ENCODE measurements around the gene ZNF460. TPM values are rescaled to one million over a fixed set of nuclear protein-coding genes. Genes with fewer than 3 reads are reported as not detected.

The ZNF460 gene
- total and polyA plus RNA-seq, 2 of the 4 experiments (the other 2 are of a cell fraction), result 3.6 to 55.2 TPM

GRCh38 chr19:57290970-57291369 is 10.7 kb downstream of the ZNF460 start:
- no peak overlapping the region for H3K4me3 ChIP-seq (ENCODE audit: insufficient read depth, low read depth, low read length)
- dilution Hi-C loops (cut with HindIII; ENCODE audit: low sequenced_read_pairs, unreplicated experiment) (no loop called here), in situ Hi-C loops (cut with MboI; ENCODE audit: low sequenced_read_pairs) (no loop called here), intact Hi-C loops (cut with micrococcal nuclease) (no loop called here)
- H2BK15ac ChIP-seq (ENCODE audit: low read depth, low read length), result no peak overlapping the region
- H3K23ac ChIP-seq (ENCODE audit: low read depth, low read length), result no peak overlapping the region
- peaks cover 66% of the 10 kb centered on the region for H3K36me3 ChIP-seq (ENCODE audit: control insufficient read depth, insufficient read depth, low read length)
- no peak overlapping the region for H2BK20ac ChIP-seq (ENCODE audit: low read depth, low read length)
- no peak overlapping the region for H4K5ac ChIP-seq (ENCODE audit: low read depth, low read length)
- no peak for DNase-seq
- H2AFZ ChIP-seq (replicated peaks; ENCODE audit: low read length, poor library complexity), result no peak overlapping the region
- no peak overlapping the region for H3K18ac ChIP-seq (ENCODE audit: low read depth, low read length)
- H3K4me2 ChIP-seq (ENCODE audit: low read depth, low read length), result no peak overlapping the region
- H3K4ac ChIP-seq (ENCODE audit: low read depth, low read length), result no peak overlapping the region
- no peaks in the 10 kb centered on the region for H3K27me3 ChIP-seq (ENCODE audit: control insufficient read depth, insufficient read depth, low read length)
- H3K9me3 ChIP-seq (ENCODE audit: control insufficient read depth, insufficient read depth, low read length), result peaks cover 25% of the 10 kb centered on the region
- no peaks in the 10 kb centered on the region for H3K4me1 ChIP-seq (ENCODE audit: control insufficient read depth, insufficient read depth, low read length)
- H3K27ac ChIP-seq (ENCODE audit: insufficient read depth, low read length), result no peak overlapping the region
- H2BK5ac ChIP-seq (ENCODE audit: low read depth, low read length, poor library complexity, severe bottlenecking), result no peak overlapping the region
- no peaks in the 10 kb centered on the region for H3K9me1 ChIP-seq (ENCODE audit: insufficient read depth, low read length)
- H2BK120ac ChIP-seq (ENCODE audit: low read depth, low read length), result no peak overlapping the region
- ChIA-PET CTCF (no interaction called here), POLR2A (ENCODE audit: unreplicated experiment) (no interaction called here)
- H3K14ac ChIP-seq (replicated peaks; ENCODE audit: low read depth, low read length), result no peak overlapping the region
- H4K91ac ChIP-seq (ENCODE audit: insufficient read depth, low read depth, low read length), result no peak overlapping the region
- no peak overlapping the region for H4K8ac ChIP-seq (ENCODE audit: low read depth in 2 of 2, low read length in 2 of 2)
- ATAC-seq (ENCODE audit: low read depth), result no peak
- TF ChIP-seq NFE2L2 (IDR thresholded peaks at IDR 0.05; ENCODE audit: low read depth, low read length), result no peak
- no peak for TF ChIP-seq MAZ (IDR thresholded peaks at IDR 0.05; ENCODE audit: borderline replicate concordance, low read depth, low read length)
- TF ChIP-seq POLR2A (IDR thresholded peaks at IDR 0.05; ENCODE audit: low read depth, low read length), result no peak
- TF ChIP-seq BHLHE40 (IDR thresholded peaks at IDR 0.05; ENCODE audit: low read depth, low read length), result no peak
- H3K9ac ChIP-seq (ENCODE audit: low read depth, low read length), result no peak overlapping the region
- H3K56ac ChIP-seq (ENCODE audit: extremely low read depth, insufficient read depth, low read length), result no peak overlapping the region
- H4K20me1 ChIP-seq (ENCODE audit: insufficient read depth, low read length), result peaks cover 41% of the 10 kb centered on the region
- H2AK9ac ChIP-seq (replicated peaks; ENCODE audit: low read depth, low read length, poor library complexity), result no peak overlapping the region
- BruUV-seq (replicated peaks), result no TSS peak
- no peak overlapping the region for H2AK5ac ChIP-seq (ENCODE audit: low read depth, low read length)
- peaks cover 42 to 54% of the 10 kb centered on the region in 2 experiments for H3K79me1 ChIP-seq (ENCODE audit: low read depth in 1 of 2, low read length in 2 of 2)
- no CpG with 5 or more reads among the region's 11 CpGs for WGBS, 2 experiments (ENCODE audit: extremely low coverage in 2 of 2, insufficient read length in 1 of 2)

Measured in IMR-90 (cell line).